Inferior parietal cortex (tissue), 1 donor: ENCODE measurements around the gene ZDHHC19.
"Not testable (repeated sequence)": the region's sequence is repeated elsewhere in the genome, so short reads cannot be mapped to it uniquely, and the experiment has no call there.

ENCODE experiments used
- DNase-seq: peaks from one replicate; pipeline ENCODE4 v3.0.0-alpha.2; 2016; ENCODE audit errors: extremely low spot score

Gene ZDHHC19

GRCh38 chr3:196225086-196225485 lies 13.9 kb upstream of the ZDHHC19 start:
- no peak for DNase-seq

GRCh38 chr3:196222876-196223595 lies 11.8 kb upstream of the ZDHHC19 start:
- no peak for DNase-seq

- DNase-seq, result no peak
Observed at GRCh38 chr3:196220991-196221390, 9.8 kb upstream of the ZDHHC19 start.

GRCh38 chr3:196220587-196220986 lies 9.4 kb upstream of the ZDHHC19 start:
- no peak for DNase-seq

GRCh38 chr3:196219970-196220311 lies 8.7 kb upstream of the ZDHHC19 start:
- DNase-seq, result no peak

- peak; percentile 68 for DNase-seq
Observed at GRCh38 chr3:196219194-196219969, 8.2 kb upstream of the ZDHHC19 start.

GRCh38 chr3:196218155-196218712 lies 7.0 kb upstream of the ZDHHC19 start:
- DNase-seq, result no peak

- no peak for DNase-seq
Observed at GRCh38 chr3:196217307-196218154, 6.3 kb upstream of the ZDHHC19 start.

- no peak for DNase-seq
Observed at GRCh38 chr3:196216681-196217211, 5.5 kb upstream of the ZDHHC19 start.

- DNase-seq, result no peak
Observed at GRCh38 chr3:196216089-196216564, 4.9 kb upstream of the ZDHHC19 start, which contains the start of gene SLC51A. Gene SLC51A, plus strand, starts transcription at chr3:196216534. Its CDS starts 179 bp downstream, at chr3:196216713.

GRCh38 chr3:196215493-196216020 lies 4.4 kb upstream of the ZDHHC19 start:
- no peak for DNase-seq

GRCh38 chr3:196214783-196215441 lies 3.7 kb upstream of the ZDHHC19 start:
- no peak for DNase-seq

GRCh38 chr3:196209944-196210672 lies 1.1 kb downstream of the ZDHHC19 start:
- not testable (repeated sequence) for DNase-seq

- DNase-seq, result no peak
Observed at GRCh38 chr3:196208942-196209695, 2.1 kb downstream of the ZDHHC19 start.

GRCh38 chr3:196207833-196208607 lies 3.2 kb downstream of the ZDHHC19 start:
- no peak for DNase-seq

- no peak for DNase-seq
Observed at GRCh38 chr3:196207159-196207832, 3.9 kb downstream of the ZDHHC19 start.

- not testable (repeated sequence) for DNase-seq
Observed at GRCh38 chr3:196205442-196206205, 5.6 kb downstream of the ZDHHC19 start.
